Endothelial cell of umbilical vein (primary cell): ENCODE data around the gene NDUFAF2. TPM values are rescaled to one million over a fixed set of nuclear protein-coding genes. Genes with fewer than 3 reads are reported as not detected.

Experiments used
- BruUV-seq: library from RNA; stranded (reverse); fragments of 400-500 nt; replicated peaks from 2 replicates; lab custom pipeline; 2021; lab: Mats Ljungman, UMichigan
- CTCF ChIA-PET: fragments of 300-600, 350-600 bp; sonication (Branson Sonifier 250); formaldehyde crosslinking; loops from one replicate; lab custom pipeline; 2021; ENCODE audit warnings: antibody characterized with exemption, inconsistent platforms; lab: Charles Lee
- POLR2A ChIA-PET: fragments of 300-600, 350-600 bp; sonication (Branson Sonifier 250); formaldehyde crosslinking; loops from one replicate; lab custom pipeline; 2021; ENCODE audit warnings: antibody characterized with exemption, inconsistent platforms; lab: Charles Lee
- DNase-seq: peaks from one replicate; pipeline ENCODE4 v3.0.0-alpha.2; 2011; ENCODE audit warnings: low read depth, low spot score
- FAIRE-seq: peaks from 2 replicates; lab custom pipeline; 2011; peaks lifted over from hg19 to GRCh38; lab: Jason Lieb, UNC
- H2AFZ ChIP-seq: 2 replicates; pipeline ENCODE4 v1.6.0; 2012; ENCODE audit warnings: low read depth, low read length, control low read depth, inconsistent platforms
- H3K27ac ChIP-seq: 2 replicates; pipeline ENCODE4 v1.5.1; 2011; ENCODE audit warnings: low read depth, mild to moderate bottlenecking, control low read depth, low read length, moderate library complexity; ENCODE audit not compliant: insufficient read depth
- H3K27me3 ChIP-seq, 2 experiments: 2 replicates each; pipeline versions ENCODE4 v1.6.0 to v1.6.1; 2011; ENCODE audit warnings: low read length in 2 of 2, mixed read lengths in 1 of 2; ENCODE audit not compliant: control insufficient read depth in 2 of 2, insufficient read depth in 2 of 2
- H3K36me3 ChIP-seq, 2 experiments: 2 replicates in 1 of 2; 3 replicates in 1 of 2; pipeline ENCODE4 v1.5.1; 2011; ENCODE audit warnings: low read length in 2 of 2, mild to moderate bottlenecking in 1 of 2, moderate library complexity in 1 of 2; ENCODE audit not compliant: control insufficient read depth in 2 of 2, insufficient read depth in 2 of 2; ENCODE audit errors: extremely low read depth in 1 of 2
- H3K4me1 ChIP-seq: 3 replicates; pipeline ENCODE4 v1.5.1; 2011; ENCODE audit warnings: mild to moderate bottlenecking, low read length; ENCODE audit not compliant: control insufficient read depth, insufficient read depth; ENCODE audit errors: extremely low read depth
- H3K4me2 ChIP-seq: 2 replicates; pipeline ENCODE4 v1.6.1; 2011; ENCODE audit warnings: low read length, control low read depth, mixed read lengths; ENCODE audit not compliant: insufficient read depth
- H3K4me3 ChIP-seq, 3 experiments: fragments of 200-600 bp in 1 of 3; sonication (generic), shearing (Covaris generic) in 1 of 3; replicated peaks in 1 of 3; 2 replicates each; pipeline ENCODE4 v1.5.1; 2011 to 2016; ENCODE audit warnings: control low read depth in 3 of 3, low read length in 3 of 3, mild to moderate bottlenecking in 2 of 3, inconsistent platforms in 1 of 3, low read depth in 1 of 3, moderate library complexity in 1 of 3; ENCODE audit not compliant: insufficient read depth in 1 of 3
- H3K79me2 ChIP-seq: 2 replicates; pipeline ENCODE4 v1.6.0; 2012; ENCODE audit warnings: low read length, inconsistent platforms; ENCODE audit not compliant: control insufficient read depth, insufficient read depth
- H3K9ac ChIP-seq: replicated peaks from 2 replicates; pipeline ENCODE3; 2011; ENCODE audit warnings: low read length, control low read depth; ENCODE audit not compliant: insufficient read depth; ENCODE audit errors: extremely low read depth
- H3K9me1 ChIP-seq: replicated peaks from 3 replicates; pipeline ENCODE4 v1.6.0; 2011; ENCODE audit warnings: mild to moderate bottlenecking, low read length; ENCODE audit not compliant: control insufficient read depth, insufficient read depth; ENCODE audit errors: extremely low read depth
- H3K9me3 ChIP-seq: replicated peaks from 2 replicates; pipeline ENCODE4 v1.5.1; 2012; ENCODE audit warnings: low read length, inconsistent platforms; ENCODE audit not compliant: control insufficient read depth, insufficient read depth
- H4K20me1 ChIP-seq: replicated peaks from 2 replicates; pipeline ENCODE3; 2011; ENCODE audit warnings: mild to moderate bottlenecking, low read length; ENCODE audit not compliant: control insufficient read depth, insufficient read depth; ENCODE audit errors: extremely low read depth
- CTCF ChIP-seq, 2 donors: IDR thresholded peaks; 1 replicate in 1 of 2; 2 replicates in 1 of 2; pipeline ENCODE4 v1.5.1; 2011; ENCODE audit warnings: low read length in 2 of 2, mild to moderate bottlenecking in 2 of 2, moderate library complexity in 2 of 2, control low read depth in 1 of 2, inconsistent platforms in 1 of 2, low read depth in 1 of 2; ENCODE audit not compliant: insufficient read depth in 1 of 2; ENCODE audit errors: extremely low read depth in 1 of 2
- EZH2 ChIP-seq: IDR thresholded peaks from 2 replicates; pipeline ENCODE4 v1.6.1; 2012; ENCODE audit warnings: borderline replicate concordance, low read depth, mild to moderate bottlenecking, moderate library complexity, low read length, inconsistent platforms; ENCODE audit not compliant: severe bottlenecking
- GATA2 ChIP-seq: IDR thresholded peaks from 2 replicates; pipeline ENCODE4 v1.7.0; 2011; ENCODE audit warnings: low read depth, mild to moderate bottlenecking, moderate library complexity, mixed read lengths, low read length; ENCODE audit not compliant: insufficient read length, insufficient read depth
- MYC ChIP-seq: IDR thresholded peaks from one replicate; pipeline ENCODE4 v1.6.1; 2011; ENCODE audit warnings: mild to moderate bottlenecking, low read depth, low read length
- POLR2A ChIP-seq: IDR thresholded peaks from 2 replicates; pipeline ENCODE4 v1.6.1; 2012; ENCODE audit warnings: low read depth, mild to moderate bottlenecking, control low read depth, low read length
- POLR2AphosphoS5 ChIP-seq: IDR thresholded peaks from 2 replicates; pipeline ENCODE4 v1.6.1; 2012; ENCODE audit warnings: low read depth, mild to moderate bottlenecking, control low read depth, low read length, moderate library complexity; ENCODE audit not compliant: insufficient read depth
- dilution Hi-C: fragments of 300-500 bp; cut with MboI; formaldehyde crosslinking; loops from one replicate; pipeline ENCODE4 v1.15.0; 2019; ENCODE audit warnings: low sequenced_read_pairs; ENCODE audit not compliant: extremely low pct_ligation_motif_present
- intact Hi-C: fragments of 100-400 bp; cut with micrococcal nuclease; formaldehyde crosslinking; loops from one replicate; pipeline ENCODE4 v1.10.0; 2022
- polyA plus RNA-seq, 4 experiments: library from polyadenylated mRNA; depleted of rRNA in 3 of 4; stranded (reverse) in 3 of 4; unstranded in 1 of 4; fragments of >200 nt; gene quantifications; 2 replicates each; pipeline versions ENCODE4 v1.2.1 to v1.2.3, GENCODE V29; 2011 to 2012; ENCODE audit warnings: missing spikeins in 1 of 4
- total RNA-seq: library from RNA; stranded (reverse); gene quantifications from 2 replicates; pipeline ENCODE4 v1.2.3, GENCODE V29; 2021
- TF ChIP-seq, protein P1 (sequence below): IDR thresholded peaks from 2 replicates; pipeline ENCODE4 v1.6.1; 2011; ENCODE audit not compliant: insufficient read depth, insufficient read length

NDUFAF2 gene
- total and polyA plus RNA-seq, 2 donors (not counting 3 experiments of a cell fraction or from before 2014, with no cell fraction given): 10.7 to 39.9 TPM

- intact Hi-C loops (no loop called here), dilution Hi-C loops (no loop called here)
- BruUV-seq: no TSS peak
- Histone ChIP-seq H3K4me1 (no peaks in the 10 kb centered on the region), H3K4me2 (no peak overlapping the region), H3K9ac (no peak overlapping the region), H3K27me3 (no peaks in the 10 kb centered on the region), H2AFZ (no peak overlapping the region), H4K20me1 (no peaks in the 10 kb centered on the region), H3K79me2 (no peaks in the 10 kb centered on the region), H3K9me1 (no peaks in the 10 kb centered on the region), H3K36me3 (no peaks in the 10 kb centered on the region), H3K9me3 (no peaks in the 10 kb centered on the region), H3K27ac (no peak overlapping the region), H3K4me3 (no peak overlapping the region)
- ChIA-PET POLR2A (no interaction called here), CTCF (interaction anchor here (1.0 to 1.1 kb wide), 2 partner anchors 8 kb away, joined by 3 to 4 read pairs; no protein-coding TSS in a partner anchor)
- no peak for FAIRE-seq
- TF ChIP-seq POLR2A: no peak
- TF ChIP-seq CTCF (IDR thresholded peaks at IDR 0.05; ENCODE audit: extremely low read depth in 1 of 2, insufficient read depth in 1 of 2, low read depth in 1 of 2, low read length in 2 of 2): no peak
- TF ChIP-seq POLR2AphosphoS5: no peak
- no peak for TF ChIP-seq MYC
- DNase-seq: no peak
Observed at GRCh38 chr5:61087921-61088320, 142.9 kb downstream of the NDUFAF2 start.

- Histone ChIP-seq H3K4me2 (peak overlapping the region; percentile 4), H2AFZ (no peak overlapping the region), H3K27ac (no peak overlapping the region), H3K9me3 (no peaks in the 10 kb centered on the region), H3K9me1 (no peaks in the 10 kb centered on the region), H3K27me3 (no peaks in the 10 kb centered on the region), H3K9ac (no peak overlapping the region), H4K20me1 (no peaks in the 10 kb centered on the region), H3K79me2 (no peaks in the 10 kb centered on the region), H3K36me3 (no peaks in the 10 kb centered on the region), H3K4me1 (no peaks in the 10 kb centered on the region), H3K4me3 (no peak overlapping the region)
- dilution Hi-C loops: no loop called here
- FAIRE-seq (peak; percentile 35), DNase-seq (no peak)
- ChIA-PET POLR2A (no interaction called here), CTCF (interaction anchor here (1.1 kb wide), 1 partner anchor 13 kb away, joined by 4 read pairs; no protein-coding TSS in a partner anchor)
- intact Hi-C loops: no loop called here
- no TSS peak for BruUV-seq
- TF ChIP-seq, protein P1, sequence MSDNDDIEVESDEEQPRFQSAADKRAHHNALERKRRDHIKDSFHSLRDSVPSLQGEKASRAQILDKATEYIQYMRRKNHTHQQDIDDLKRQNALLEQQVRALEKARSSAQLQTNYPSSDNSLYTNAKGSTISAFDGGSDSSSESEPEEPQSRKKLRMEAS: no peak
- TF ChIP-seq GATA2 (no peak), CTCF (IDR thresholded peaks at IDR 0.05; ENCODE audit: extremely low read depth in 1 of 2, insufficient read depth in 1 of 2, low read depth in 1 of 2, low read length in 2 of 2) (no peak), MYC (no peak), POLR2AphosphoS5 (no peak), EZH2 (no peak)
Observed at GRCh38 chr5:61089351-61089750, 144.3 kb downstream of the NDUFAF2 start.
